Glutamatergic neuron (in vitro differentiated cells): Measurements from ENCODE around the gene HACD2. TPM values are rescaled to one million over a fixed set of nuclear protein-coding genes. Genes with fewer than 3 reads are reported as not detected.

Source experiments
- DNase-seq: peaks from one replicate; pipeline ENCODE4 v3.0.0; 2022
- H3K27ac Mint-ChIP-seq: one replicate; pipeline ENCODE4 v1.8.0; 2020; ENCODE audit warnings: mild to moderate bottlenecking, mixed read lengths, inconsistent platforms; ENCODE audit not compliant: unreplicated experiment
- H3K27me3 Mint-ChIP-seq: one replicate; pipeline ENCODE4 v1.8.0; 2020; ENCODE audit warnings: mild to moderate bottlenecking, moderate library complexity, mixed read lengths, inconsistent platforms; ENCODE audit not compliant: unreplicated experiment
- H3K36me3 Mint-ChIP-seq: one replicate; pipeline ENCODE4 v1.8.0; 2020; ENCODE audit warnings: mild to moderate bottlenecking, mixed read lengths, inconsistent platforms; ENCODE audit not compliant: unreplicated experiment
- H3K4me1 Mint-ChIP-seq: one replicate; pipeline ENCODE4 v1.8.0; 2020; ENCODE audit warnings: mild to moderate bottlenecking, low read depth, mixed read lengths, inconsistent platforms; ENCODE audit not compliant: unreplicated experiment
- H3K4me3 Mint-ChIP-seq: one replicate; pipeline ENCODE4 v1.8.0; 2020; ENCODE audit warnings: mild to moderate bottlenecking, mixed read lengths, inconsistent platforms; ENCODE audit not compliant: unreplicated experiment
- H3K9me3 Mint-ChIP-seq: one replicate; pipeline ENCODE4 v1.8.0; 2020; ENCODE audit warnings: mild to moderate bottlenecking, moderate library complexity, mixed read lengths, inconsistent platforms; ENCODE audit not compliant: unreplicated experiment
- total RNA-seq: library from RNA; stranded (reverse); fragmentation: NEBNext Ultra II Directional; extraction: Animal tissue kit (Norgen Biotek cat#: 25700); gene quantifications from one replicate; pipeline ENCODE4 v1.2.1, GENCODE V29; 2021; ENCODE audit not compliant: unreplicated experiment
- TF ChIP-seq, protein P1 (sequence below): fragments of 200-600 bp; sonication (generic); IDR thresholded peaks from one replicate; pipeline ENCODE4 v1.5.0; 2021; ENCODE audit not compliant: partially characterized antibody, unreplicated experiment

Gene HACD2
- total RNA-seq, 1 donor from 2014 or later: 6.9 TPM

DNA sequence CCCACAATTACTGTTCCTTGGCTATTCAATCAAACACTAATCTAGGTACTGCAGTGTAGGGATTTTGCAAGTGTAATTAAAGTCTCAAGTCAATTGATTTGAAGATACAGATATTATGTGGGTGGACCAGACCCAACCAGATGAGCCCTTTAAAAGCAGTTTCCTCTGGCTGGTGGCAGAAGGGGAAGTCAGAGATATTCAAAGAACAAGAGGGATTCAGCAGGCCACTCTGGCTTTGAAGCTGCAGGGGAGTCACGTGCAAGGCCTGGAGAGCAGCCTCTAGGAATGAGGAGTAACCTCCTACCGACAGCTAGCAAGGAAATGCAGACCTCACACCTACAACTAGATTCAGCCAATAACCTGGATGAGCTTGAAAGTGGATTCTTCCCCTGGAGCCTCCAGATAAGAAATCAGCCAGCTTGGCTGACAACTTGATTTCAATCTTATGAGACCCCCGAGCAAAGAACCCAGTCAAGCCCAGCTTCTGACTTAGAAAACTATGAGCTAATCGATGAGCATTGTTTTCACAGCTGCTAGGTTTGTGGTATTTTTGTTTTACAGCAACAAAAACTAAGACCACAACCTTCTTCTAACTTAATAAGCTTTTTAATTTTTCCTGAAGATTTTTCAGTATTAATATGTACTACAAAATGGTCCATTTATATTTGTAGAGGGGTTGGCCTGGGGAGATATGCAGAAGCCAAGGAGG, 13.4 kb downstream of the HACD2 start:
- Mint-ChIP-seq H3K9me3 (no peaks in the 10 kb centered on the region), H3K27me3 (no peaks in the 10 kb centered on the region), H3K27ac (no peak overlapping the region), H3K36me3 (no peaks in the 10 kb centered on the region), H3K4me3 (no peak overlapping the region), H3K4me1 (no peaks in the 10 kb centered on the region)
- no peak for DNase-seq
- TF ChIP-seq, protein P1, sequence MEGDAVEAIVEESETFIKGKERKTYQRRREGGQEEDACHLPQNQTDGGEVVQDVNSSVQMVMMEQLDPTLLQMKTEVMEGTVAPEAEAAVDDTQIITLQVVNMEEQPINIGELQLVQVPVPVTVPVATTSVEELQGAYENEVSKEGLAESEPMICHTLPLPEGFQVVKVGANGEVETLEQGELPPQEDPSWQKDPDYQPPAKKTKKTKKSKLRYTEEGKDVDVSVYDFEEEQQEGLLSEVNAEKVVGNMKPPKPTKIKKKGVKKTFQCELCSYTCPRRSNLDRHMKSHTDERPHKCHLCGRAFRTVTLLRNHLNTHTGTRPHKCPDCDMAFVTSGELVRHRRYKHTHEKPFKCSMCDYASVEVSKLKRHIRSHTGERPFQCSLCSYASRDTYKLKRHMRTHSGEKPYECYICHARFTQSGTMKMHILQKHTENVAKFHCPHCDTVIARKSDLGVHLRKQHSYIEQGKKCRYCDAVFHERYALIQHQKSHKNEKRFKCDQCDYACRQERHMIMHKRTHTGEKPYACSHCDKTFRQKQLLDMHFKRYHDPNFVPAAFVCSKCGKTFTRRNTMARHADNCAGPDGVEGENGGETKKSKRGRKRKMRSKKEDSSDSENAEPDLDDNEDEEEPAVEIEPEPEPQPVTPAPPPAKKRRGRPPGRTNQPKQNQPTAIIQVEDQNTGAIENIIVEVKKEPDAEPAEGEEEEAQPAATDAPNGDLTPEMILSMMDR: no peak

DNA sequence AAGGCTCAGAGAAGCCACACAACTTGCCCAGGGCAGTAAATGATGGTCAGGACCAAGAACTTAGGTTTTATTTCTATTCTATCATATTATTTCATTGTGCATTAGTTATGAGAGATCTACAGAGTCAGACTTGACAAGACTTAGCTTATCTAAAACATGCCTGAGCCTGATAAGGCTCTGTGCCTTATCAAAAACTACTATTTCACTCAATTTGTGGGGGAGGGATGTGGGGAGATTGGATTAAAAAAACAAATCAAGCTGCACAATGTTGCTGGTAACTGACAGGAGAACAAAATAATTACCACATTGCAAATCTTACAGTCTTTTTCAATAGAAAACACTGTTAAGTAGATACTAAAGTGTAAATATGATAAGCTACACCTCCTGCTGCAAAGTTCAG, 16.0 kb downstream of the HACD2 start:
- TF ChIP-seq, protein P1: no peak
- H3K9me3 Mint-ChIP-seq: no peaks in the 10 kb centered on the region
- H3K4me3 Mint-ChIP-seq: no peak overlapping the region
- H3K27ac Mint-ChIP-seq: no peak overlapping the region
- H3K4me1 Mint-ChIP-seq: no peaks in the 10 kb centered on the region
- no peaks in the 10 kb centered on the region for H3K27me3 Mint-ChIP-seq
- no peak for DNase-seq
- H3K36me3 Mint-ChIP-seq: no peaks in the 10 kb centered on the region

DNA sequence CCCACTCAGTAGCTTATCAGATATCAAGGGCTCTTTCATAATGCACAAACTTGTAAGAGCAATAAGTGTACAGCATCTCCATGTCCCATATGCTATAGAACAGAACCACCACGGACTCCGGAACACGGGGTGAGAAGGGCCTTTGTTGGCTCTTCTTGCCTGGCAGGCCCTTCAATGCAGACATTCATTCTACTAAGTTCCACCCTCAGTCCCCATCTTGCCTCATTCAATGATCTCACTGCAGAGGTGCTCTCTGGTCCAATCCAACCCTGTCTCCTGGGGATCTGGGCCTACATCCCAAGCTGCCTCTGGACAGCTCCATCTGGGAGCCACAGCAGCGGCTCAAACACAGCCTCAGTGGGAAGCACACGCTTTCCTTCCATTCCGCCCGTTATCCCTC, 16.8 kb downstream of the HACD2 start:
- no peaks in the 10 kb centered on the region for H3K4me1 Mint-ChIP-seq
- H3K27ac Mint-ChIP-seq: no peak overlapping the region

GRCh38 chr3:123564056-123564455, 20.8 kb downstream of the HACD2 start:
- Mint-ChIP-seq H3K4me1 (no peaks in the 10 kb centered on the region), H3K36me3 (no peaks in the 10 kb centered on the region), H3K4me3 (no peak overlapping the region), H3K9me3 (no peaks in the 10 kb centered on the region), H3K27me3 (no peaks in the 10 kb centered on the region), H3K27ac (no peak overlapping the region)
- TF ChIP-seq, protein P1: no peak
- DNase-seq: no peak

More for the DNA sequence above, 16.8 kb downstream of the HACD2 start:
- DNase-seq: no peak
- TF ChIP-seq, protein P1: no peak
- Mint-ChIP-seq H3K4me3 (no peak overlapping the region), H3K36me3 (no peaks in the 10 kb centered on the region), H3K9me3 (no peaks in the 10 kb centered on the region), H3K27me3 (no peaks in the 10 kb centered on the region)

GRCh38 chr3:123562547-123562946, 22.3 kb downstream of the HACD2 start:
- no peaks in the 10 kb centered on the region for H3K27me3 Mint-ChIP-seq

More at GRCh38 chr3:123562547-123562946, 22.3 kb downstream of the HACD2 start:
- no peak overlapping the region for H3K4me3 Mint-ChIP-seq
- no peaks in the 10 kb centered on the region for H3K4me1 Mint-ChIP-seq
- TF ChIP-seq, protein P1: no peak
- no peaks in the 10 kb centered on the region for H3K9me3 Mint-ChIP-seq
- no peaks in the 10 kb centered on the region for H3K36me3 Mint-ChIP-seq
- no peak for DNase-seq
- no peak overlapping the region for H3K27ac Mint-ChIP-seq
